Sigmoid colon (tissue), 7 donors: Measurements from ENCODE around the gene CCDC178. TPM values are rescaled to one million over a fixed set of nuclear protein-coding genes. Genes with fewer than 3 reads are reported as not detected.

Source experiments
- DNase-seq: peaks from one replicate; pipeline ENCODE4 v3.0.0-alpha.2; 2019
- H3K27ac ChIP-seq, 4 donors: fragments of 200-600 bp; sonication (generic); one replicate each; pipeline ENCODE4 v1.5.1; 2016 to 2019; ENCODE audit warnings: mild to moderate bottlenecking in 1 of 4
- H3K27me3 ChIP-seq, 3 donors: fragments of 200-600 bp; sonication (generic); one replicate each; pipeline ENCODE4 v1.5.1; 2019; ENCODE audit warnings: mild to moderate bottlenecking in 1 of 3
- H3K36me3 ChIP-seq, 4 donors: fragments of 200-600 bp; sonication (generic); one replicate each; pipeline ENCODE4 v1.5.1; 2016 to 2019
- H3K4me1 ChIP-seq, 4 donors: fragments of 200-600 bp; sonication (generic); one replicate each; pipeline ENCODE4 v1.5.1; 2017 to 2019
- H3K4me3 ChIP-seq, 4 donors: fragments of 200-600 bp; sonication (generic); one replicate each; pipeline ENCODE4 v1.5.1; 2017 to 2019; ENCODE audit warnings: mild to moderate bottlenecking in 2 of 4, moderate library complexity in 1 of 4
- H3K9me3 ChIP-seq, 4 donors: fragments of 200-600 bp in 3 of 4; sonication (generic) in 3 of 4; one replicate each; pipeline versions ENCODE4 v1.5.1 to v1.6.1; 2013 to 2019
- EP300 ChIP-seq, 4 donors: sonication (generic); formaldehyde crosslinking; IDR thresholded peaks; one replicate each; pipeline ENCODE4 v1.6.1; 2017; ENCODE audit warnings: antibody characterized with exemption in 4 of 4
- POLR2A ChIP-seq, 2 donors: fragments of 450-650 bp; IDR thresholded peaks; one replicate each; pipeline ENCODE4 v1.6.1; 2016; ENCODE audit warnings: antibody characterized with exemption in 2 of 2, mild to moderate bottlenecking in 2 of 2, moderate library complexity in 2 of 2
- POLR2AphosphoS5 ChIP-seq, 4 donors: sonication (generic); formaldehyde crosslinking; IDR thresholded peaks; one replicate each; pipeline ENCODE4 v1.6.1; 2017; ENCODE audit warnings: antibody characterized with exemption in 4 of 4
- WGBS, 2 donors: extraction: QIAGEN DNeasy Blood & Tissue Kit; methylation state at CpG; one replicate each; pipeline ENCODE4 v1.1.7; 2013; 5-methylcytosine and 5-hydroxymethylcytosine counted together
- intact Hi-C: fragments of 100-400 bp; cut with DNase I; formaldehyde crosslinking; loops from one replicate; pipeline ENCODE4 v1.15.1; 2023
- polyA plus RNA-seq, 3 donors: library from polyadenylated mRNA; stranded (reverse); fragments of 200-250 nt; gene quantifications; one replicate each; pipeline ENCODE4 v1.2.3, GENCODE V29; 2013
- total RNA-seq, 4 donors: library from RNA; depleted of rRNA; stranded (reverse); fragments of >200 nt; gene quantifications; one replicate each; pipeline ENCODE4 v1.1.0, GENCODE V29; 2016
- TF ChIP-seq, protein P1 (sequence below), 4 experiments: fragments of 450-650 bp in 3 of 4; fragments of 200-600 bp in 1 of 4; IDR thresholded peaks; one replicate each; pipeline ENCODE4 v1.5.1; 2016 to 2019; ENCODE audit warnings: antibody characterized with exemption in 4 of 4, mild to moderate bottlenecking in 3 of 4, moderate library complexity in 2 of 4
- donor health status: healthy with polysubstance abuse.
- donor health status: Bipolar disorder and iron deficiency.
- donor health status: healthy.

Gene CCDC178
- total and polyA plus RNA-seq, 7 donors: under 0.01 to 1.7 (median 0.66) TPM; not detected in 2

DNA sequence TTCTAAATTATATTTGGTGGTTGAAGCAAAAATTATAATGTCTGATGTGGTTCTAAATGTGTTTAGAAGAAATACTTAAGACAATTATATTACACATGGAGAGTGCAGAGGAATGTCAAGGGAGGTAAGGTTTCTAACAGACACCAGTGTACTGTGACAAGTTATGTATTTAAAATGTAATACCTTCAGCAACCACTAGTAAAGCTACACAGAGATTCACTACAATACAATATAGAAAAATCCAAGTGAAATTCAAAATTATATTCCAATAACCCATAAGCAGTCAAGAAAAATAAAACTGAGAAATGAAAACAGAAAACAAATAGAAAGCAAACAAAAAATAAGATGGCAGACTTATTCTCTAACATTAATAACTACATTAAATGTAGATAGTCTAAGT lies 418.2 kb downstream of the CCDC178 start:
- Histone ChIP-seq H3K27me3 (no peaks in the 10 kb centered on the region), H3K4me3 (no peak overlapping the region), H3K36me3 (no peaks in the 10 kb centered on the region), H3K4me1 (no peaks in the 10 kb centered on the region), H3K27ac (no peak overlapping the region), H3K9me3 (no peaks in the 10 kb centered on the region)
- DNase-seq: no peak
- intact Hi-C loops: no loop called here
- TF ChIP-seq POLR2A (IDR thresholded peaks at IDR 0.05) (no peak), POLR2AphosphoS5 (IDR thresholded peaks at IDR 0.05) (no peak), EP300 (IDR thresholded peaks at IDR 0.05) (no peak)
- TF ChIP-seq, protein P1, sequence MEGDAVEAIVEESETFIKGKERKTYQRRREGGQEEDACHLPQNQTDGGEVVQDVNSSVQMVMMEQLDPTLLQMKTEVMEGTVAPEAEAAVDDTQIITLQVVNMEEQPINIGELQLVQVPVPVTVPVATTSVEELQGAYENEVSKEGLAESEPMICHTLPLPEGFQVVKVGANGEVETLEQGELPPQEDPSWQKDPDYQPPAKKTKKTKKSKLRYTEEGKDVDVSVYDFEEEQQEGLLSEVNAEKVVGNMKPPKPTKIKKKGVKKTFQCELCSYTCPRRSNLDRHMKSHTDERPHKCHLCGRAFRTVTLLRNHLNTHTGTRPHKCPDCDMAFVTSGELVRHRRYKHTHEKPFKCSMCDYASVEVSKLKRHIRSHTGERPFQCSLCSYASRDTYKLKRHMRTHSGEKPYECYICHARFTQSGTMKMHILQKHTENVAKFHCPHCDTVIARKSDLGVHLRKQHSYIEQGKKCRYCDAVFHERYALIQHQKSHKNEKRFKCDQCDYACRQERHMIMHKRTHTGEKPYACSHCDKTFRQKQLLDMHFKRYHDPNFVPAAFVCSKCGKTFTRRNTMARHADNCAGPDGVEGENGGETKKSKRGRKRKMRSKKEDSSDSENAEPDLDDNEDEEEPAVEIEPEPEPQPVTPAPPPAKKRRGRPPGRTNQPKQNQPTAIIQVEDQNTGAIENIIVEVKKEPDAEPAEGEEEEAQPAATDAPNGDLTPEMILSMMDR (IDR thresholded peaks at IDR 0.05): no peak

DNA sequence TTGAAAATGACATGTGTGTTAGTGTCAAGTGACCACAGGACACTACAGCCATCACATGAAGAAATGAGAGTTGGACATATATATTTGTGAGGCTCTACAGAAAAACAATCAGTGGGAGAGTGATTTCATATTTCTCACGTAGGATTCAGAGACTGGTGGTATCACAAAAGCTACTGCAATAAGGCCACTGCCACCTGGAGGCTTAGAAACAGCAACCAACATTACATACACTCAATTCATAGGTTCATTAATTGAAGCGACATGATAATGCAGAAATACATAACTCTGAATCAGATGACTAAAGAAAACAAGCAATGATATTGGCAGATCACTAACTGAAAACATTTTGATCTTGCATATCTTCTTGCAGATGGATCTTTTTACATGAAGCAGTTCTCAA lies 419.6 kb downstream of the CCDC178 start:
- Histone ChIP-seq H3K27me3 (no peaks in the 10 kb centered on the region), H3K36me3 (no peaks in the 10 kb centered on the region), H3K4me3 (no peak overlapping the region), H3K27ac (no peak overlapping the region), H3K9me3 (no peaks in the 10 kb centered on the region), H3K4me1 (no peaks in the 10 kb centered on the region)
- WGBS, 2 donors: 76 to 77% methylated on average over 2 of the region's 2 CpGs
- no peak for DNase-seq
- intact Hi-C loops: no loop called here
- TF ChIP-seq, protein P1 (IDR thresholded peaks at IDR 0.05): no peak
- TF ChIP-seq POLR2AphosphoS5 (IDR thresholded peaks at IDR 0.05) (no peak), EP300 (IDR thresholded peaks at IDR 0.05) (no peak)

DNA sequence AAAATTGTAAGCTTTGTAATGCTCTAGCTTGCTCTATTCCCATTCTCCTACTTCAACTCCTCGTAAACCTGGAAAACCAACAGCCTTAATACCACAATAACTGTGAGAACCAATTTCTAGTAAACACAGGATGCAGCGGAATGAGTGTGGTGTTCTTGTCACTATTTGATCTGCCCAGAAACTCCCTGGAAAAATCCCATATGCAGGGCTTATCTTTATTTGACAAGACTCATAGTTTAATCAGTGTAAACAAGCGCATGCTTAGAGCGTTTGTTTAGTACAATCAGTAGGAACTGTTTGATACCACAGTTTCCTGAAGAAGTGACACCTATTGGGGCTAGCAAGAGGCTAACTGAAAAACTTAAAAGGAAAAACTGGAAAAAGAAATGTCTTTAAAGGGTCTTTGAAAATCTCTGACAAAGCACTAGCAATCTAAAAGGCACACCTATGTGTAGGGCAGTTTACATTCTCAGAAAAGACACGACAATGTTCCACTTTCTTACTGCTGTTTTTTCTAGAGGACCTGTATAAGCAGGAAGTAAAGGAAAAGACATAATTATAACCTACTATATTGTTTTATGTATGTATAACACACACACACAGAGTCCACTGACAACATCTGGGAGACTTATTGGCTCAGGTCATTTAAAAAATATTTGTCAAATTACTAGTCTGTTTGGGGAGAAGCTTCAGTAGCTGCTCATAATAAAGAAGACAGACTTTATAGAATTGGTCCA lies 426.3 kb downstream of the CCDC178 start:
- H3K4me3 ChIP-seq: no peak overlapping the region
- no peaks in the 10 kb centered on the region for H3K36me3 ChIP-seq
- no peak for DNase-seq
- H3K27me3 ChIP-seq: no peaks in the 10 kb centered on the region
- H3K9me3 ChIP-seq: no peaks in the 10 kb centered on the region
- no peak overlapping the region for H3K27ac ChIP-seq
- intact Hi-C loops: no loop called here
- TF ChIP-seq, protein P1 (IDR thresholded peaks at IDR 0.05): no peak
- no peak for TF ChIP-seq POLR2A (IDR thresholded peaks at IDR 0.05)
- TF ChIP-seq POLR2AphosphoS5 (IDR thresholded peaks at IDR 0.05): no peak
- H3K4me1 ChIP-seq: no peaks in the 10 kb centered on the region
- WGBS, 2 donors: 7 to 29% methylated on average over 5 of the region's 5 CpGs

DNA sequence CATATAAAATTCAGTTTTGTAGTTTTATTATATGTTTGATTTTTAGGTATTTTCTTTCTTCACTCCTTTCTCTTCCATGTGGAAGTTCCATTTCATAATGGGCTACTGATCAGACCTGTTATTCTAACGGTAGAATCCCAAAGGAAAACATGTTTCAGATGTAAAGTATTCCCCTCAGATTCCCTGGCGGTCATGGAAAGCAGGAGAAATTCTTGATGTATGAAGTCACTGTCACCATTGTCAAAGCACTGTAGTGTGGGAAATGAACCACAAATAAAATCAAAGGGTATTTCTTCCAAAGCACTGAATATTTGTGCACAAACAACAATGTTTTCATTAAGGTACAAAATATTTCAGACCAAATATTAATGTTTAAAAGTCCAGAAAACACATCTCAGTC lies 430.4 kb downstream of the CCDC178 start:
- Histone ChIP-seq H3K36me3 (no peaks in the 10 kb centered on the region), H3K4me1 (no peaks in the 10 kb centered on the region), H3K4me3 (no peak overlapping the region), H3K9me3 (no peaks in the 10 kb centered on the region), H3K27me3 (no peaks in the 10 kb centered on the region), H3K27ac (no peak overlapping the region)
- whole genome bisulfite sequencing, 2 donors: 70 to 78% methylated on average over 2 of the region's 2 CpGs
- DNase-seq: no peak
- intact Hi-C loops: no loop called here
- no peak for TF ChIP-seq EP300 (IDR thresholded peaks at IDR 0.05)
- no peak for TF ChIP-seq POLR2AphosphoS5 (IDR thresholded peaks at IDR 0.05)
- TF ChIP-seq POLR2A (IDR thresholded peaks at IDR 0.05): no peak
- TF ChIP-seq, protein P1 (IDR thresholded peaks at IDR 0.05): no peak

DNA sequence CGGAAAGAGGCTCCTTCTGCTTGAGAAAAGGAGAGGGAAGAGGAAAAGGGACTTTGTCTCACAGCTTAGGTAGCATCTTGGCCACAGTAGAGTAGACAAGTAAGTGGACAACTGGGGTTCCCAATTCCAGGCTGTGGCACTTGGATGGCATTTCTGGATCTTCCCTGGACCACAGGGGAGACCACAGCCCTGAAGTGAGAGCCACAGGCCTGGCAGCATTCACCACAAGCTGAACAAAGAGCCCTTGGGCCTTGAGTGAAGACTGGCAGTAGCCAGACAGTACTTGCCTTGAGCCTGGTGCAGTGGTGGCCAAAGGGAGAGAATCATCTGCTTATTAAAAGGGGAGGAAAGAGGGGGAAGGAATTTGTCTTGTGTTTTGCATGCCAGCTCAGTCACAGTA lies 441.6 kb downstream of the CCDC178 start:
- intact Hi-C loops: no loop called here
- no peaks in the 10 kb centered on the region for H3K27me3 ChIP-seq
- WGBS, 2 donors: 93% methylated on average over 1 of the region's 1 CpG
- no peaks in the 10 kb centered on the region for H3K4me1 ChIP-seq
- H3K27ac ChIP-seq: no peak overlapping the region
- H3K36me3 ChIP-seq: no peaks in the 10 kb centered on the region
- no peak for DNase-seq
- no peak overlapping the region for H3K4me3 ChIP-seq
- TF ChIP-seq EP300 (IDR thresholded peaks at IDR 0.05) (no peak), POLR2A (IDR thresholded peaks at IDR 0.05) (no peak), POLR2AphosphoS5 (IDR thresholded peaks at IDR 0.05) (no peak)
- TF ChIP-seq, protein P1 (IDR thresholded peaks at IDR 0.05): no peak
- H3K9me3 ChIP-seq: no peaks in the 10 kb centered on the region
